ENCODE results near the gene HOXB4.

HOXB4 gene

GRCh38 chr17:48549914-48550501, 28.1 kb downstream of the HOXB4 start:
- Histone ChIP-seq H3K4me2 (ENCODE audit: low read length) (no peak overlapping the region), H3K4me1 (ENCODE audit: control insufficient read depth, low read length) (no peaks in the 10 kb centered on the region), H3K27ac (ENCODE audit: low read depth, low read length) (no peak overlapping the region), H3K9me3 (ENCODE audit: control insufficient read depth, insufficient read depth, low read length) (no peaks in the 10 kb centered on the region), H3K9me2 (replicated peaks; ENCODE audit: control insufficient read depth, low read length) (no peaks in the 10 kb centered on the region), H3K79me2 (ENCODE audit: control insufficient read depth, low read length) (no peaks in the 10 kb centered on the region), H3K4me3 (ENCODE audit: low read length) (no peak overlapping the region), H4K20me1 (ENCODE audit: control insufficient read depth, insufficient read depth, low read depth, low read length) (no peaks in the 10 kb centered on the region), H3K36me3 (ENCODE audit: control insufficient read depth, low read length) (no peaks in the 10 kb centered on the region), H3F3A (ENCODE audit: control insufficient read depth, insufficient read depth) (no peaks in the 10 kb centered on the region), H3K27me3 (ENCODE audit: control insufficient read depth, low read length) (peaks cover 22% of the 10 kb centered on the region)
- TF ChIP-seq EZH2phosphoT487 (IDR thresholded peaks at IDR 0.05; ENCODE audit: borderline replicate concordance, low read length), result no peak
- TF ChIP-seq CTCF (IDR thresholded peaks at IDR 0.05; ENCODE audit: low read depth, low read length, poor library complexity, severe bottlenecking), result no peak

GRCh38 chr17:48549281-48549630, 28.9 kb downstream of the HOXB4 start:
- no peaks in the 10 kb centered on the region for H3F3A ChIP-seq (ENCODE audit: control insufficient read depth, insufficient read depth)
- H3K27ac ChIP-seq (ENCODE audit: low read depth, low read length), result no peak overlapping the region
- H3K4me3 ChIP-seq (ENCODE audit: low read length), result no peak overlapping the region
- no peaks in the 10 kb centered on the region for H4K20me1 ChIP-seq (ENCODE audit: control insufficient read depth, insufficient read depth, low read depth, low read length)
- no peaks in the 10 kb centered on the region for H3K79me2 ChIP-seq (ENCODE audit: control insufficient read depth, low read length)
- no peak for TF ChIP-seq CTCF (IDR thresholded peaks at IDR 0.05; ENCODE audit: low read depth, low read length, poor library complexity, severe bottlenecking)
- no peak for TF ChIP-seq EZH2phosphoT487 (IDR thresholded peaks at IDR 0.05; ENCODE audit: borderline replicate concordance, low read length)
- H3K9me3 ChIP-seq (ENCODE audit: control insufficient read depth, insufficient read depth, low read length), result no peaks in the 10 kb centered on the region
- H3K36me3 ChIP-seq (ENCODE audit: control insufficient read depth, low read length), result no peaks in the 10 kb centered on the region
- peaks cover 30% of the 10 kb centered on the region for H3K27me3 ChIP-seq (ENCODE audit: control insufficient read depth, low read length)
- no peak overlapping the region for H3K4me2 ChIP-seq (ENCODE audit: low read length)
- no peaks in the 10 kb centered on the region for H3K9me2 ChIP-seq (replicated peaks; ENCODE audit: control insufficient read depth, low read length)
- no peaks in the 10 kb centered on the region for H3K4me1 ChIP-seq (ENCODE audit: control insufficient read depth, low read length)

- no peaks in the 10 kb centered on the region for H3K4me1 ChIP-seq (ENCODE audit: control insufficient read depth, low read length)
Measured at GRCh38 chr17:48548523-48549280, 29.4 kb downstream of the HOXB4 start.

More at GRCh38 chr17:48548523-48549280, 29.4 kb downstream of the HOXB4 start:
- Histone ChIP-seq H3K79me2 (ENCODE audit: control insufficient read depth, low read length) (no peaks in the 10 kb centered on the region), H3K27ac (ENCODE audit: low read depth, low read length) (no peak overlapping the region), H3K36me3 (ENCODE audit: control insufficient read depth, low read length) (no peaks in the 10 kb centered on the region), H3F3A (ENCODE audit: control insufficient read depth, insufficient read depth) (no peaks in the 10 kb centered on the region), H3K27me3 (ENCODE audit: control insufficient read depth, low read length) (peaks cover 35% of the 10 kb centered on the region), H3K4me3 (ENCODE audit: low read length) (no peak overlapping the region), H3K9me3 (ENCODE audit: control insufficient read depth, insufficient read depth, low read length) (no peaks in the 10 kb centered on the region), H3K4me2 (ENCODE audit: low read length) (no peak overlapping the region), H4K20me1 (ENCODE audit: control insufficient read depth, insufficient read depth, low read depth, low read length) (no peaks in the 10 kb centered on the region), H3K9me2 (replicated peaks; ENCODE audit: control insufficient read depth, low read length) (no peaks in the 10 kb centered on the region)
- TF ChIP-seq CTCF (IDR thresholded peaks at IDR 0.05; ENCODE audit: low read depth, low read length, poor library complexity, severe bottlenecking) (no peak), EZH2phosphoT487 (IDR thresholded peaks at IDR 0.05; ENCODE audit: borderline replicate concordance, low read length) (no peak)
